ENCODE measurements around the gene RAD18.

The RAD18 gene

DNA sequence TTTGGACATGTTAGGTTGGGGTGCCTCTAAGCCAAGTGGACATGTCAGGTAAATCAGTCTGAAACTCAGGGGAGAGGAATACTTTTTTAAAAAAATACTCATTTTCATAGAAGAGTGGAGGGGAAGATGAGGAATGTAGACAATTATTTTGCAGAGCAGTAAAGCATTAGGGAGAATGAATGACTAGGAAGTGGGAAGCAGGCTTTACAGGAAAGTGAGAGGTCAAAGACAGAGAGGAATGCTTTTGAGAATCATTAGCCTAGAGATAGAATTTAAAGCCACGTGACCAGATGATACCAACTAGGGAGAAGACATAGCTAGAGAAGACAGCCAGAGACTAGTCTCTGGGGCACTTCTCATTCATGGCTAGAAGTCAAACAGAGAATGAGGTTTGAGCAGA, 91.0 kb downstream of the RAD18 start:
- no peak for TF ChIP-seq POLR2A (IDR thresholded peaks at IDR 0.05; ENCODE audit: low read depth, low read length)
- TF ChIP-seq POLR2AphosphoS5 (IDR thresholded peaks at IDR 0.05; ENCODE audit: low read depth, low read length) = no peak
- no peak for TF ChIP-seq TAF1 (IDR thresholded peaks at IDR 0.05; ENCODE audit: borderline replicate concordance, low read depth, low read length)
- DNase-seq (ENCODE audit: insufficient read length) = no peak
- FAIRE-seq = no peak

DNA sequence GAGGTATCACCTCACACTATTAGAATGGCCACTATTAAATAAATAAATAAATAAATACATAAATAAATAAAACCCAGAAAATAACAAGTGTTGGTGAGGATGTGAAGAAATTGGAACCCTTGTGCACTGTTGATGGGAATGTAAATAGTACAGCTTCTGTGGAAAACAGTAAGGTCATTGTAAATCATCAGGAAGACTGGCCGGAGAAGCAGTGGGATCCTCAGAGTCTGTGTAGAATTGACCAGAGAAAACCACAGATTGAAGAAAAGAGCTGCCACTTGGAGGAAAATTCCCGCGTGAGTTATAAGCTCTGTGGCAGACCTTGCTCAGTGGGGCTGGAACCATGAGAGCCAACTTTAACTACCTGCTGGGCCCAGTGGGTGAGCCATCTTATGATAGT, 92.0 kb downstream of the RAD18 start:
- TF ChIP-seq POLR2A (IDR thresholded peaks at IDR 0.05; ENCODE audit: low read depth, low read length) (no peak), TAF1 (IDR thresholded peaks at IDR 0.05; ENCODE audit: borderline replicate concordance, low read depth, low read length) (no peak), POLR2AphosphoS5 (IDR thresholded peaks at IDR 0.05; ENCODE audit: low read depth, low read length) (no peak)
- FAIRE-seq (no peak), DNase-seq (ENCODE audit: insufficient read length) (no peak)

DNA sequence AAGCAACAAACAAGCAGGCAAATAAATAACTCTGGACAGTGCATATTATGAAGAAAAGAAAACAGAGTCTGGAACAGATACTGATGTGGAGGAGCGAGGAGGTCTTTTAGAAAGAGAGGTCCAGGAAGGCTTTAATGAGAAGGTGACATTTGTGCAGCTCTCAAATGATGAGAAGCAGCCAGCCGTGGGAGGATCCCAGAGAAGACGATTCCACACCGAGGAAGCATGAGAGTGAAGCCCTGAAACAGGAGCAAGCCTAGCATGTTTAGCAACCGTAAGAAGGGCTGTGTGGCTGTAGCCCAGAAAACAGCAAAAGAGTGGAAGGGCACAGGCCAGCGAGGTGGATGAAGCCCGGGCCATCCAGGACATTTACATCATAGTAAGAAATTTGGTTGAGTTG, 93.1 kb downstream of the RAD18 start:
- TF ChIP-seq POLR2A (IDR thresholded peaks at IDR 0.05; ENCODE audit: low read depth, low read length) = no peak
- TF ChIP-seq POLR2AphosphoS5 (IDR thresholded peaks at IDR 0.05; ENCODE audit: low read depth, low read length) = no peak
- no peak for TF ChIP-seq TAF1 (IDR thresholded peaks at IDR 0.05; ENCODE audit: borderline replicate concordance, low read depth, low read length)
- no peak for DNase-seq (ENCODE audit: insufficient read length)
- FAIRE-seq = no peak

DNA sequence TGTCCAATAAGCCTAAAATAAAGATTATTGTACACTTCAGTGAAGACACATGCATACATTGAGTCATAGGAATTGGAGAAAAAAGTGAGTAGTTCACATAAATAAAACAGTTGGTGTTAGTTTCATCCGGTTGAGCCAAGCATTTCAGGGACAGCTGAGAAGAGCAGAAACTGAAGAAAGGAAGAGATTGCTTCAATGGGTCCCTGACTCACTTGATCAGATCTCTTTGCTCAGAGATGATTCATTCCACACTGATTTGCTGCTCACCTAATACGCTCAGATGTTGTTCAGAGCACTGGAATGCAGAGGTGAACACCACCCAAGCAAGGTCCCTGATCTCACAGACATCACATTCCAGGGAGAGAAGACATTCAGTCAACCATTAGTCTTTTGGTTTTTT, 93.7 kb downstream of the RAD18 start:
- DNase-seq (ENCODE audit: insufficient read length) = no peak

DNA sequence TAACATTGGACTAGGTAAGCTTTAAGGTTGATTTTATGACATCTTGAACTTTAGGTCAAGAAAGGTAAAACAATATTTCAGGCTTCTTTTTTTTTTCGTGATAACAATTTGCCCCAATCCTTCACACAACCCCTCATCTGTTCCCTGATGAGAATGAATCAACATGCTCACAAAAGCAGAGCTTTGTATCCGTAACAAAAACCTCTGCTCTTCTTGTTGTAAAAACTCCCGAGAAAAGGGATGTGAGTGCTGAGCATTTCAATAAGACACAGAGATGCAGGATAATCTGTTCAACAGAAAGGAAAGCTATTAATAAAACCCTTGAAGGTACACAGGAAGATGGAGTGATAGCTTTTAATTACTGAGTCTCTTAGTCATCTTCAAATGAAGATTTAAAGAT, 94.3 kb downstream of the RAD18 start:
- no peak for DNase-seq (ENCODE audit: insufficient read length)
- no peak for FAIRE-seq
- TF ChIP-seq TAF1 (IDR thresholded peaks at IDR 0.05; ENCODE audit: borderline replicate concordance, low read depth, low read length) (no peak), POLR2A (IDR thresholded peaks at IDR 0.05; ENCODE audit: low read depth, low read length) (no peak), POLR2AphosphoS5 (IDR thresholded peaks at IDR 0.05; ENCODE audit: low read depth, low read length) (no peak)

More for the DNA sequence above, 93.7 kb downstream of the RAD18 start:
- TF ChIP-seq TAF1 (IDR thresholded peaks at IDR 0.05; ENCODE audit: borderline replicate concordance, low read depth, low read length) = no peak
- no peak for TF ChIP-seq POLR2AphosphoS5 (IDR thresholded peaks at IDR 0.05; ENCODE audit: low read depth, low read length)
- TF ChIP-seq POLR2A (IDR thresholded peaks at IDR 0.05; ENCODE audit: low read depth, low read length) = no peak
- FAIRE-seq = no peak

DNA sequence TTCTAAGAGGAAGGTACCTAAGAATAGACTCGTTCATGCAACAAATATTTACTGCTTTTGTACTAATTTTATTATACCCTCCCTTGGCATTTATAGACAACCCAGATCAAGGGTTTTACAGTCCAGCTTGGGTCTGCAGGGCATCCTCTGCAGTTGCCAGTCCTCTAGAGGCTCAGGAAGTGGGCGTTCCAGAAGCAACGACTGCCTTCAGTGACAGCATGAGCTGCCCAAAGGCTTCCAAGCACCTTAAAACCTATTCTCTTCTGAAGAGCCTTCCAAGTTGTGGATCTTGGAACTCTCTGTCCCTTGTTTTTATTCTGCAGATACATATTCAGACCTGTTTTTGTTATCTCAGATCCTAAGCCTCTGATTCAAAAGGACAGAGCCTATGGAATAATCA, 95.6 kb downstream of the RAD18 start:
- FAIRE-seq (no peak), DNase-seq (ENCODE audit: insufficient read length) (no peak)
- TF ChIP-seq TAF1 (IDR thresholded peaks at IDR 0.05; ENCODE audit: borderline replicate concordance, low read depth, low read length) (no peak), POLR2AphosphoS5 (IDR thresholded peaks at IDR 0.05; ENCODE audit: low read depth, low read length) (no peak), POLR2A (IDR thresholded peaks at IDR 0.05; ENCODE audit: low read depth, low read length) (no peak)

DNA sequence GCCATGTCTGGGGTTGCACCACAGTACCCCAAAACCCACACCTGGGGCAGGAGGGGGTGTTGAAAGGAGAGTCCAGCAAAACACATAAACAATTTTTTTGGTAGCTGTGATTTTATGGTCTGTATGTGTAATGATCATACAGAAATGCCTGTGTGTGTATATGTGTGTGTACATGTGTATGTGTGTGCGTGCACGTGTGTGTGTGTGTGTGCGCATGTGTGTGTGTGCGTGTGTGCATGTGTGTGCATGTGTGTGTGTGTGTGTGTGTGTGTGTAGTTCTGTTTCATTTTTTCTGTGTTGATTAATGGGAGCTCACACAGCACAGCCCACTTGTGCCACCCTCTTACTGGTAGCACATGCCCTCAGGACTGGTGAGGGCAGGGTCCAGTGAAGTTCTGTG, 97.6 kb downstream of the RAD18 start:
- DNase-seq (ENCODE audit: insufficient read length) = no peak
- TF ChIP-seq POLR2A (IDR thresholded peaks at IDR 0.05; ENCODE audit: low read depth, low read length) = no peak
- no peak for TF ChIP-seq TAF1 (IDR thresholded peaks at IDR 0.05; ENCODE audit: borderline replicate concordance, low read depth, low read length)
- no peak for TF ChIP-seq POLR2AphosphoS5 (IDR thresholded peaks at IDR 0.05; ENCODE audit: low read depth, low read length)
- FAIRE-seq = no peak

DNA sequence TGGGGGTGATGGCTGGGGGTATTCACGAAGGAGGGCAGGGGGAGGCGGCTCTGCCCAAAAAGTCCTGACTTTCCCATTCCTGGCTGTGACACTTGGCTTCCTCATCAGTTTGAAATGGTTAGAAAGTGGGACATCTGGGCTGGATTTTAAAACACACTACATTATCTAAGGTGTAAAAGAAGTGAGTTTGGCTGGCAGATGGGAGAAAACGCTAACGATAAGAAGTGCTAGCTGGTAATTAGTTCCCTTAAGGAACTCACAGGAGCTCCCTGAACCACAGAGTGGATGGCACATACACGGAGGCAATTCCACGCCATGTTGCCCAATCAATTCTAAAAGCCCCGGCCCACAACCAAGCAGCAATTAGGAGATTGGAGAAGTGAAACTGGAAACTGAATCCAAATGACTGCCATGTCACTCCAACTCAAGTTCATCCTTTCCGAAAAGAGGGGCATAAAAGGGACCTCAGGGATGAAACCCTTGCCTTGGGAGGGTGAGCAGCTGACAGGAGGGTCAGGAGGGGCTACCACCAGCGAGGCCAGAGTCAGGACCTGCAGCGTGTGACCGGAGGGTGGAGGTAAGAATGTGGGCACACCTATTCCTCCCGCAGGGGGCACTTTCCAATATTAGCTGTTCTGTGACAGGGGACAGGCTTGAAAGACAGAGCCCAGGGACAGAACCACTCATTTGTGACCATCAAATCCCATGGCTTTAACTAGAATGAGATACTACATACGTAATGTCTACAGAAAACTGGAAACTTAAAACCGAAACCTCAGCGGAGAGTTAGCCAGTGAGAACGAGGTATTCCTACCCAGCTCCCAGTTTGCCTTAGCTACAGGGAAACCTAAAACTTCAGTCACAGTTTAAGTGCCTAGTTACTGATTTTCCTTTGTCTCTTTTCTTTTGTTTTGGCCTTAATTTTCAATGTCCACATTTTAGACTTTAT, 98.6 kb downstream of the RAD18 start:
- no peak for TF ChIP-seq POLR2AphosphoS5 (IDR thresholded peaks at IDR 0.05; ENCODE audit: low read depth, low read length)
- no peak for TF ChIP-seq TAF1 (IDR thresholded peaks at IDR 0.05; ENCODE audit: borderline replicate concordance, low read depth, low read length)
- TF ChIP-seq POLR2A (IDR thresholded peaks at IDR 0.05; ENCODE audit: low read depth, low read length) = no peak
- DNase-seq (ENCODE audit: insufficient read length) (no peak), FAIRE-seq (no peak)

DNA sequence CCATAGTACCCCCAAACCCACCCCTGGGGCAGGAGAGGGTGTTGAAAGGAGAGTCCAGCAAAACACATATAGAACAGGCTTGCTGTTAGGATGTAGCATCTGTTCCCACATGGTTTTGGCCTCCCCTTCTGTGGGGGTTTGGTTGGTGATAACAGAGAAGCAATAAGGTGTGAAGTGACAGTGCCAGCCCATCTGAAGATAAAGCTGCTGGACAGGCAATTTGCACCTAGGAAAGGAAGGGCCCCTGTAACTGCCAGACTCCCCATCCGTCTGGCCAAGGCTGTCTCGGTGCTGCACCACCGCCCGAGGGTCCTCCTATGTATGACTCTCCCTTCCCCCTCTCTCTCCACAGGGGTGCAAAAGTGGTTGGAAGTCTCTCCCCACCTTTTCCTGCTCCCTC, 99.4 kb downstream of the RAD18 start:
- no peak for TF ChIP-seq POLR2AphosphoS5 (IDR thresholded peaks at IDR 0.05; ENCODE audit: low read depth, low read length)
- FAIRE-seq (no peak), DNase-seq (ENCODE audit: insufficient read length) (no peak)

DNA sequence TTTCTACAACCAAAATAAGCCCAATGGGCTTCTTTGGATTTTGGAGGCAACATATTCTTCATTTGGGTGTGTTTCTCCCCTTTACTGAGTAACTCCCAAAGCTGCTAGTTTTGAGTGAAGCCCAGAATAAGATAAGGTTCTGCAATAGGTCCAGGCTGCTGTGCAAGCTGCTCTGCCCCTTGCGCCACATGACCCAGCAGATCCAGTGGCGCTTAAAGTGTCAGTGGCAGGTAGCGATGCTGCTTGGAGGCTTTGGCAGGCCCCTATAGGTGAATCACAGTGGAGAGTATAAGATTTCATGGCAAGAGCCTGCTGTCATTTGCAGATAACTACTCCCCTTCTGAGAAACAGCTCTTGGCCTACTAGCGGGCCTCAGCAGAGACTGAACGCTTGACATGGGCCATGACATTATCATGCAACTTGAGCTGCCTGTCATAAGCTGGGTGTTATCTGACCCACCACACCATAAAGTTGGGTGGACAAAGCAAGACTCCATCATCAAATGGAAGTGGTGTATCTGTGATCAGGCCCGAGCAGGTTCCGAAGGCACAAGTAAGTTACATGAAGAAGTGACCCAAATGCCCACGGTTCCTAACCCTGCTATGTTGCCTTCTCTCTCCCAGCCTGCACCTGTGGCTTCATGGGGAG, 105.4 kb downstream of the RAD18 start:
- DNase-seq (ENCODE audit: insufficient read length) (no peak), FAIRE-seq (no peak)
- no peak for TF ChIP-seq TAF1 (IDR thresholded peaks at IDR 0.05; ENCODE audit: borderline replicate concordance, low read depth, low read length)
- TF ChIP-seq POLR2A (IDR thresholded peaks at IDR 0.05; ENCODE audit: low read depth, low read length) = no peak
- TF ChIP-seq POLR2AphosphoS5 (IDR thresholded peaks at IDR 0.05; ENCODE audit: low read depth, low read length) = no peak

DNA sequence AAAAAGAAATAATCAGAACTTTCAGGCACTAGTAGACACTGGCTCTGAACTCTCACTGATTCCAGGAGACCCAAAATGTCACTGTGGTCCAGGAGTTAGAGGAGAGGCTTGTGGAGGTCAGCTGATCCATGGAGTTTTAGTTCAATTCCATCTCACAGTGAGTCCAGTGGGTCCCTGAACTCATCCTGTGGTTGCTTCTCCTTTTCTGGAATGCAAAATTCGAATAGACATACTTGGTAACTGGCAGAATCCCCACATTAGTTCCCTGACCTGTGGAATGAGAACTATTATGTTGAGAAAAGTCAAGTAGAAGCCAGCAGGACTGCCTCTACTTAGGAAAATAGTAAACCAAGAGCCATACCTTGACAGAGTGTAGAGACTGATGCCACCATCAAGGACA, 106.6 kb downstream of the RAD18 start:
- no peak for DNase-seq (ENCODE audit: insufficient read length)
- FAIRE-seq = no peak
- TF ChIP-seq TAF1 (IDR thresholded peaks at IDR 0.05; ENCODE audit: borderline replicate concordance, low read depth, low read length) = no peak
- TF ChIP-seq POLR2AphosphoS5 (IDR thresholded peaks at IDR 0.05; ENCODE audit: low read depth, low read length) = no peak
- no peak for TF ChIP-seq POLR2A (IDR thresholded peaks at IDR 0.05; ENCODE audit: low read depth, low read length)

DNA sequence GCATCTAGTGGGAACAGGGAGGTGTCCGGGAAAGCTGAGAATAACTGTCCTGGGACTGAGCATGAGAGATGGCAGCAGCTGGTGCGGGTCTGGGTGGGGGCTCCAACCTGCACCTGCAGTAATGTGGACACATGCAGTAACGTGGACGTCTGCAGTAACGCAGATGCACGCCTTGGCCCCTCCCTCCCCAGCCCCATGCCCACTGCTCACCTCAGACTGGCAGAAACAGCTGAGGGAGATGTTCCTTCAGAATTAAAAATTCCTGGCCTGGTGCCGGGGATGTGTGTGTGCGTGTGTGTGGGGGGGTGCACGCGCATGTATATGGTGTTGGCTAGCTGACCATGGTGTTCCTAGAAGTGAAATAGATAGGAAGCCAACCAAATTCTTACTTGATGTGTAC, 107.2 kb downstream of the RAD18 start:
- TF ChIP-seq POLR2AphosphoS5 (IDR thresholded peaks at IDR 0.05; ENCODE audit: low read depth, low read length) = no peak
- TF ChIP-seq TAF1 (IDR thresholded peaks at IDR 0.05; ENCODE audit: borderline replicate concordance, low read depth, low read length) = no peak
- no peak for TF ChIP-seq POLR2A (IDR thresholded peaks at IDR 0.05; ENCODE audit: low read depth, low read length)
- no peak for FAIRE-seq

More for the DNA sequence above, 107.2 kb downstream of the RAD18 start:
- DNase-seq (ENCODE audit: insufficient read length) = no peak
